PFSK-1 (cell line): ENCODE measurements around the gene GRB10.

Experiments used
- FOXP2 ChIP-seq: optimal IDR thresholded peaks from 2 replicates; pipeline ENCODE3; 2011; ENCODE audit warnings: borderline replicate concordance, control low read depth, inconsistent platforms; ENCODE audit not compliant: insufficient read depth; ENCODE audit errors: extremely low read length, extremely low read depth
- POLR2AphosphoS5 ChIP-seq: IDR thresholded peaks from 2 replicates; pipeline ENCODE4 v1.6.1; 2012; ENCODE audit warnings: low read depth, mild to moderate bottlenecking, control low read depth, low read length, moderate library complexity
- SIN3A ChIP-seq: IDR thresholded peaks from 2 replicates; pipeline ENCODE4 v1.6.1; 2012; ENCODE audit warnings: mild to moderate bottlenecking, low read length, moderate library complexity, borderline replicate concordance; ENCODE audit not compliant: insufficient read depth
- TAF1 ChIP-seq: IDR thresholded peaks from 2 replicates; pipeline ENCODE4 v1.6.1; 2012; ENCODE audit warnings: low read length, control low read depth, borderline replicate concordance; ENCODE audit not compliant: insufficient read depth
- TF ChIP-seq, protein P1 (sequence below), 2 experiments: IDR thresholded peaks; 2 replicates each; pipeline versions ENCODE4 v1.6.1 to v1.8.0; 2011 to 2012; ENCODE audit warnings: low read depth in 2 of 2, low read length in 2 of 2, control low read depth in 1 of 2, inconsistent platforms in 1 of 2, mild to moderate bottlenecking in 1 of 2, moderate library complexity in 1 of 2; ENCODE audit not compliant: insufficient read depth in 1 of 2

The GRB10 gene

DNA sequence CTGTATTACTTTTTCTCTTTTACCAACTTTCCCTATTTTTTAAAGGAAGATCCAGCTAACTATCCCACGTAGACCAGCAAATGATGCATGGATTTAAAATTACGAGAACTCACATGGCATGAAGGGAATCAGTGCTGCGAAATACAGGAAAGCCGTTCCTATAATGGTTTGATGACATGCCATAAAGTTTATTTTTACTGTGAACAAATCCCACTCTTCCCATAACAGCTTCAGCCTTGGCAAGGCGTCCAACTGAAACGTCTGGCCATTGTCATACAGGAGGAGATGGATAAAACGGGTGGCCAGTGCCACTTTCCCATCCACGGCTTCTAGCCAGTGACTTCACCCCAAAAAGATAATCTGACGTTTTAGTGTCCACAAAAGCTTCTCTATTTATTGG is 111.3 kb downstream of the GRB10 start:
- TF ChIP-seq TAF1 (no peak), FOXP2 (no peak), SIN3A (no peak), POLR2AphosphoS5 (no peak)
- TF ChIP-seq, protein P1, sequence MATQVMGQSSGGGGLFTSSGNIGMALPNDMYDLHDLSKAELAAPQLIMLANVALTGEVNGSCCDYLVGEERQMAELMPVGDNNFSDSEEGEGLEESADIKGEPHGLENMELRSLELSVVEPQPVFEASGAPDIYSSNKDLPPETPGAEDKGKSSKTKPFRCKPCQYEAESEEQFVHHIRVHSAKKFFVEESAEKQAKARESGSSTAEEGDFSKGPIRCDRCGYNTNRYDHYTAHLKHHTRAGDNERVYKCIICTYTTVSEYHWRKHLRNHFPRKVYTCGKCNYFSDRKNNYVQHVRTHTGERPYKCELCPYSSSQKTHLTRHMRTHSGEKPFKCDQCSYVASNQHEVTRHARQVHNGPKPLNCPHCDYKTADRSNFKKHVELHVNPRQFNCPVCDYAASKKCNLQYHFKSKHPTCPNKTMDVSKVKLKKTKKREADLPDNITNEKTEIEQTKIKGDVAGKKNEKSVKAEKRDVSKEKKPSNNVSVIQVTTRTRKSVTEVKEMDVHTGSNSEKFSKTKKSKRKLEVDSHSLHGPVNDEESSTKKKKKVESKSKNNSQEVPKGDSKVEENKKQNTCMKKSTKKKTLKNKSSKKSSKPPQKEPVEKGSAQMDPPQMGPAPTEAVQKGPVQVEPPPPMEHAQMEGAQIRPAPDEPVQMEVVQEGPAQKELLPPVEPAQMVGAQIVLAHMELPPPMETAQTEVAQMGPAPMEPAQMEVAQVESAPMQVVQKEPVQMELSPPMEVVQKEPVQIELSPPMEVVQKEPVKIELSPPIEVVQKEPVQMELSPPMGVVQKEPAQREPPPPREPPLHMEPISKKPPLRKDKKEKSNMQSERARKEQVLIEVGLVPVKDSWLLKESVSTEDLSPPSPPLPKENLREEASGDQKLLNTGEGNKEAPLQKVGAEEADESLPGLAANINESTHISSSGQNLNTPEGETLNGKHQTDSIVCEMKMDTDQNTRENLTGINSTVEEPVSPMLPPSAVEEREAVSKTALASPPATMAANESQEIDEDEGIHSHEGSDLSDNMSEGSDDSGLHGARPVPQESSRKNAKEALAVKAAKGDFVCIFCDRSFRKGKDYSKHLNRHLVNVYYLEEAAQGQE (IDR thresholded peaks at IDR 0.05; ENCODE audit: insufficient read depth in 1 of 2, low read depth in 2 of 2, low read length in 2 of 2), result no peak

- TF ChIP-seq, protein P1 (IDR thresholded peaks at IDR 0.05; ENCODE audit: insufficient read depth in 1 of 2, low read depth in 2 of 2, low read length in 2 of 2), result no peak
- TF ChIP-seq TAF1 (no peak), POLR2AphosphoS5 (no peak)
These were observed 112.8 kb downstream of the GRB10 start for GRCh38 chr7:50669890-50670289.

- TF ChIP-seq POLR2AphosphoS5 (no peak), FOXP2 (no peak), SIN3A (no peak), TAF1 (no peak)
- TF ChIP-seq, protein P1 (IDR thresholded peaks at IDR 0.05; ENCODE audit: insufficient read depth in 1 of 2, low read depth in 2 of 2, low read length in 2 of 2), result no peak
These were observed 114.9 kb downstream of the GRB10 start for GRCh38 chr7:50667789-50668226.

- TF ChIP-seq TAF1, result no peak
- TF ChIP-seq, protein P1 (IDR thresholded peaks at IDR 0.05; ENCODE audit: insufficient read depth in 1 of 2, low read depth in 2 of 2, low read length in 2 of 2), result no peak
- no peak for TF ChIP-seq FOXP2
- no peak for TF ChIP-seq SIN3A
- no peak for TF ChIP-seq POLR2AphosphoS5
These were observed 115.4 kb downstream of the GRB10 start for GRCh38 chr7:50667338-50667737.

DNA sequence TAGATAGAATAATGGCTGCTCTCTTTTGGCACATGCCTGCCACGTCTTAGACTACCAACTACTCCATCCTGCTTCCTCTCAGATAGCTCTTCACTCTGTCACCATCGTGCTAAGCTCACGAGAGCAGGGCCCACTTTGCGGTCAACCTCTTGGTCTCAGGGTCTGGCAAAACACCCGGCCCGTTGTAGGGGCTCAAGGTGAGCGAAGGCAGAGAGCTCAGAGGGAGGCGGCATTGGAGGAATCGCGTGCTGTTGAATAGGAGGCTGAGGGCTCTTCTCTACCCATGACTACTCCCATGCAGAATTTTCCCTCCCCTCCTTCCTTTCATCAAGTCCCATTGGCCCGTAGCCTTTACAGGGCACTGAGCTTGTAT is 116.6 kb downstream of the GRB10 start:
- TF ChIP-seq FOXP2, result no peak
- TF ChIP-seq POLR2AphosphoS5, result no peak
- TF ChIP-seq, protein P1 (IDR thresholded peaks at IDR 0.05; ENCODE audit: insufficient read depth in 1 of 2, low read depth in 2 of 2, low read length in 2 of 2), result no peak
- no peak for TF ChIP-seq SIN3A
- TF ChIP-seq TAF1, result no peak
